HG03025 (cell line): Measurements from ENCODE around the gene MAP7.

Source experiments
- ATAC-seq: cut with Tn5 transposase; IDR thresholded peaks from one replicate; pipeline ENCODE4 v1.9.1; 2021; ENCODE audit warnings: mild to moderate bottlenecking, moderate library complexity; ENCODE audit not compliant: unreplicated experiment, low FRiP score

MAP7 gene

GRCh38 chr6:136534268-136534667 lies 16.0 kb downstream of the MAP7 start:
- ATAC-seq = no peak

GRCh38 chr6:136533487-136533886 lies 16.7 kb downstream of the MAP7 start:
- no peak for ATAC-seq

GRCh38 chr6:136532030-136532429 lies 18.2 kb downstream of the MAP7 start:
- no peak for ATAC-seq

- no peak for ATAC-seq
These were observed 20.5 kb downstream of the MAP7 start for GRCh38 chr6:136529710-136530109.

- ATAC-seq = no peak
These were observed 21.7 kb downstream of the MAP7 start for GRCh38 chr6:136528477-136528876.

- no peak for ATAC-seq
These were observed 22.4 kb downstream of the MAP7 start for GRCh38 chr6:136527831-136528230.

- ATAC-seq = no peak
These were observed 23.3 kb downstream of the MAP7 start for GRCh38 chr6:136526937-136527336.

- no peak for ATAC-seq
These were observed 23.9 kb downstream of the MAP7 start for GRCh38 chr6:136526196-136526930.

- no peak for ATAC-seq
These were observed 24.5 kb downstream of the MAP7 start for GRCh38 chr6:136525586-136526195.

GRCh38 chr6:136524936-136525413 lies 25.2 kb downstream of the MAP7 start:
- ATAC-seq = no peak

GRCh38 chr6:136524339-136524935 lies 25.8 kb downstream of the MAP7 start:
- ATAC-seq = no peak

GRCh38 chr6:136523196-136523595 lies 27.0 kb downstream of the MAP7 start:
- no peak for ATAC-seq

- no peak for ATAC-seq
These were observed 27.6 kb downstream of the MAP7 start for GRCh38 chr6:136522636-136523035.

- ATAC-seq = no peak
These were observed 28.3 kb downstream of the MAP7 start for GRCh38 chr6:136521911-136522310.

GRCh38 chr6:136521427-136521826 lies 28.8 kb downstream of the MAP7 start:
- ATAC-seq = no peak

GRCh38 chr6:136520517-136520916 lies 29.7 kb downstream of the MAP7 start:
- ATAC-seq = no peak

GRCh38 chr6:136517582-136517981 lies 32.6 kb downstream of the MAP7 start:
- no peak for ATAC-seq

GRCh38 chr6:136517002-136517401 lies 33.2 kb downstream of the MAP7 start:
- ATAC-seq = no peak

GRCh38 chr6:136514591-136514990 lies 35.6 kb downstream of the MAP7 start:
- no peak for ATAC-seq

GRCh38 chr6:136511926-136512325 lies 38.3 kb downstream of the MAP7 start:
- no peak for ATAC-seq

- ATAC-seq = no peak
These were observed 38.8 kb downstream of the MAP7 start for GRCh38 chr6:136511397-136511796.

GRCh38 chr6:136510782-136511181 lies 39.4 kb downstream of the MAP7 start:
- ATAC-seq = no peak
